K562 (cell line): Measurements from ENCODE around the gene KLHL22. TPM values are rescaled to one million over a fixed set of nuclear protein-coding genes. Genes with fewer than 3 reads are reported as not detected.

Experiments
- ASH1L ChIP-seq: fragments of 450-650 bp; IDR thresholded peaks from 2 replicates; pipeline ENCODE4 v1.6.1; 2018; ENCODE audit warnings: borderline replicate concordance, mild to moderate bottlenecking, low read depth; ENCODE audit not compliant: partially characterized antibody
- CAMTA2 ChIP-seq: fragments of 250-450 bp; sonication (Bioruptor Pico); conservative IDR thresholded peaks from 2 replicates; pipeline ENCODE4 v1.5.1; 2022
- CBX3 ChIP-seq, 2 experiments: IDR thresholded peaks; 1 replicate in 1 of 2; 2 replicates in 1 of 2; pipeline ENCODE4 v1.6.1; 2012; ENCODE audit warnings: inconsistent platforms in 2 of 2, low read length in 2 of 2, borderline replicate concordance in 1 of 2, control low read depth in 1 of 2
- DPF2 ChIP-seq: fragments of 450-650 bp; IDR thresholded peaks from 2 replicates; pipeline ENCODE4 v1.6.1; 2016
- ELF1 ChIP-seq: fragments of 200-800 bp; sonication (Bioruptor generic); IDR thresholded peaks from 2 replicates; pipeline ENCODE4 v1.6.1; 2016; ENCODE audit warnings: missing genetic modification characterization, missing compliant biosample characterization
- FIP1L1 ChIP-seq: fragments of 200-400 bp; formaldehyde crosslinking; IDR thresholded peaks from 2 replicates; pipeline ENCODE4 v1.6.1; 2018; ENCODE audit warnings: mild to moderate bottlenecking, low read depth, low read length; ENCODE audit not compliant: poor library complexity, severe bottlenecking
- FOXK1 ChIP-seq: sonication (generic); formaldehyde crosslinking; IDR thresholded peaks from 2 replicates; pipeline ENCODE4 v1.8.0; 2022; ENCODE audit warnings: missing genetic modification reagents, mild to moderate bottlenecking, borderline replicate concordance
- HDAC1 ChIP-seq, 2 experiments: fragments of 450-650 bp; IDR thresholded peaks; 2 replicates each; pipeline ENCODE4 v1.6.1; 2016 to 2017; ENCODE audit warnings: inconsistent platforms in 1 of 2, mild to moderate bottlenecking in 1 of 2, moderate library complexity in 1 of 2
- IFI16 ChIP-seq: fragments of 250-450 bp; sonication (Bioruptor Pico); IDR thresholded peaks from 2 replicates; pipeline ENCODE4 v2.1.2; 2022; ENCODE audit warnings: mild to moderate bottlenecking, inconsistent platforms
- MXI1 ChIP-seq: IDR thresholded peaks from 2 replicates; pipeline ENCODE4 v1.6.1; 2011; ENCODE audit warnings: low read depth, mild to moderate bottlenecking, improper control_type of control experiment, low read length
- SMAD1 ChIP-seq: fragments of 150-350 bp; IDR thresholded peaks from 2 replicates; pipeline ENCODE4 v1.6.1; 2014; ENCODE audit warnings: low read length, low read depth; ENCODE audit not compliant: partially characterized antibody
- SRSF7 ChIP-seq: fragments of 200-400 bp; formaldehyde crosslinking; optimal IDR thresholded peaks from 2 replicates; pipeline ENCODE3; 2017; ENCODE audit warnings: mild to moderate bottlenecking, low read depth, low read length
- ZFP30 ChIP-seq: fragments of 250-450 bp; sonication (Bioruptor Pico); IDR thresholded peaks from 2 replicates; pipeline ENCODE4 v1.8.0; 2022; ENCODE audit warnings: moderate library complexity, mild to moderate bottlenecking, inconsistent platforms, borderline replicate concordance
- ZZZ3 ChIP-seq: fragments of 450-650 bp; IDR thresholded peaks from 2 replicates; pipeline ENCODE4 v1.6.1; 2016; ENCODE audit warnings: antibody characterized with exemption, mild to moderate bottlenecking, moderate library complexity
- polyA plus RNA-seq, 8 experiments: library from polyadenylated mRNA; depleted of rRNA in 4 of 8; stranded (reverse) in 5 of 8; unstranded in 3 of 8; fragments of >200 nt; fragmentation: Nextera tagmentation in 2 of 8; fragmentation: Illumina TruSeq in 1 of 8; extraction: Ambion mirVana in 2 of 8; extraction: Trizol in 1 of 8; gene quantifications; 2 replicates each; pipeline versions ENCODE4 v1.2.1 to v1.2.3, GENCODE V29; 2011 to 2014; ENCODE audit warnings: inconsistent platforms in 1 of 8, missing spikeins in 1 of 8
- total RNA-seq, 7 experiments: library from RNA; depleted of rRNA in 6 of 7; stranded (reverse); fragments of >200 nt in 6 of 7; fragmentation: Illumina TruSeq in 2 of 7; extraction: Trizol in 2 of 7; gene quantifications; 2 replicates each; pipeline versions ENCODE4 v1.2.1 to v1.2.3, GENCODE V29; 2011 to 2021; ENCODE audit warnings: low replicate concordance in 1 of 7
- TF ChIP-seq, protein P1 (sequence below): sonication (generic); formaldehyde crosslinking; IDR thresholded peaks from 2 replicates; pipeline ENCODE4 v1.8.0; 2023; ENCODE audit warnings: missing genetic modification reagents, mild to moderate bottlenecking, borderline replicate concordance
- TF ChIP-seq, protein P2 (sequence below): fragments of 250-450 bp; sonication (Bioruptor Pico); IDR thresholded peaks from 2 replicates; pipeline ENCODE4 v1.8.0; 2021; ENCODE audit warnings: moderate library complexity, mild to moderate bottlenecking, inconsistent platforms
- TF ChIP-seq, protein P3 (sequence below): fragments of 450-650 bp; IDR thresholded peaks from 2 replicates; pipeline ENCODE4 v1.6.1; 2016; ENCODE audit warnings: antibody characterized with exemption
- TF ChIP-seq, protein P4 (sequence below), 2 experiments: fragments of 450-650 bp; conservative IDR thresholded peaks; 2 replicates each; pipeline ENCODE4 v1.6.1; 2017; ENCODE audit warnings: mild to moderate bottlenecking in 2 of 2, moderate library complexity in 2 of 2

KLHL22 gene
- total and polyA plus RNA-seq, 9 of the 15 experiments (the other 6 are each of a cell fraction or from before 2014, with no cell fraction given): 1.3 to 25.6 (median 15.2) TPM

DNA sequence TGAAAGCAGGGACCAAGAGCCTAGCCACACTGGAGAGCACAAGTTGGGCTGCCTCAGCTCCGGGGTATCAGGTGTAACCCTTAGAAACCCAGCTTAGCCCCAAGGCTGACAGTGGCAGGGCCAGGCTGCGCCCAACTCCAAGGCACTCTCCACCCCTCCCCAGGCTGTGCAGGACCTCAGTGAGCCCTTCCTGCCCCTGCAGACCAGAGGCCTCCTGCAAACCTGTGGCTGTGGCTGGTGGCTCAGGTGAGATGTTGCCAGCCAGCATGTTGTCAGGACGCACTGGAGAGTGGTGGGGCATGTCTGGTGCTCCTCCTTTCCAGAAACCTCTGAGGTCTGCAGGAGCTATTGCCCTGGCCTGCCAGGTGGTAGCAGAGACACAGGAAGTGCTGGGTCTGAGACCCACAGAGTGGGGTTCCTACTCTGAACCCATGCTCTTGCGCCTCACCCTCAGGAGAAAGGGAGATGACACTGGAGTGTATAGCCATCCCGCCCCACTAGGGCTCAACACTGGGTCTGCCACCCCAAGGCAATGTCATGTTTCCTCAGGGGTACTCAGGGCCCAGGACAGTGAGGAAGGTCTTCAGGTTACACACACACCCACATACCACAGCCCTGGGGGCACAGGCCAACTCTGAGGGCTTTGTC is 55.5 kb downstream of the KLHL22 start (continued):
- TF ChIP-seq, protein P1, sequence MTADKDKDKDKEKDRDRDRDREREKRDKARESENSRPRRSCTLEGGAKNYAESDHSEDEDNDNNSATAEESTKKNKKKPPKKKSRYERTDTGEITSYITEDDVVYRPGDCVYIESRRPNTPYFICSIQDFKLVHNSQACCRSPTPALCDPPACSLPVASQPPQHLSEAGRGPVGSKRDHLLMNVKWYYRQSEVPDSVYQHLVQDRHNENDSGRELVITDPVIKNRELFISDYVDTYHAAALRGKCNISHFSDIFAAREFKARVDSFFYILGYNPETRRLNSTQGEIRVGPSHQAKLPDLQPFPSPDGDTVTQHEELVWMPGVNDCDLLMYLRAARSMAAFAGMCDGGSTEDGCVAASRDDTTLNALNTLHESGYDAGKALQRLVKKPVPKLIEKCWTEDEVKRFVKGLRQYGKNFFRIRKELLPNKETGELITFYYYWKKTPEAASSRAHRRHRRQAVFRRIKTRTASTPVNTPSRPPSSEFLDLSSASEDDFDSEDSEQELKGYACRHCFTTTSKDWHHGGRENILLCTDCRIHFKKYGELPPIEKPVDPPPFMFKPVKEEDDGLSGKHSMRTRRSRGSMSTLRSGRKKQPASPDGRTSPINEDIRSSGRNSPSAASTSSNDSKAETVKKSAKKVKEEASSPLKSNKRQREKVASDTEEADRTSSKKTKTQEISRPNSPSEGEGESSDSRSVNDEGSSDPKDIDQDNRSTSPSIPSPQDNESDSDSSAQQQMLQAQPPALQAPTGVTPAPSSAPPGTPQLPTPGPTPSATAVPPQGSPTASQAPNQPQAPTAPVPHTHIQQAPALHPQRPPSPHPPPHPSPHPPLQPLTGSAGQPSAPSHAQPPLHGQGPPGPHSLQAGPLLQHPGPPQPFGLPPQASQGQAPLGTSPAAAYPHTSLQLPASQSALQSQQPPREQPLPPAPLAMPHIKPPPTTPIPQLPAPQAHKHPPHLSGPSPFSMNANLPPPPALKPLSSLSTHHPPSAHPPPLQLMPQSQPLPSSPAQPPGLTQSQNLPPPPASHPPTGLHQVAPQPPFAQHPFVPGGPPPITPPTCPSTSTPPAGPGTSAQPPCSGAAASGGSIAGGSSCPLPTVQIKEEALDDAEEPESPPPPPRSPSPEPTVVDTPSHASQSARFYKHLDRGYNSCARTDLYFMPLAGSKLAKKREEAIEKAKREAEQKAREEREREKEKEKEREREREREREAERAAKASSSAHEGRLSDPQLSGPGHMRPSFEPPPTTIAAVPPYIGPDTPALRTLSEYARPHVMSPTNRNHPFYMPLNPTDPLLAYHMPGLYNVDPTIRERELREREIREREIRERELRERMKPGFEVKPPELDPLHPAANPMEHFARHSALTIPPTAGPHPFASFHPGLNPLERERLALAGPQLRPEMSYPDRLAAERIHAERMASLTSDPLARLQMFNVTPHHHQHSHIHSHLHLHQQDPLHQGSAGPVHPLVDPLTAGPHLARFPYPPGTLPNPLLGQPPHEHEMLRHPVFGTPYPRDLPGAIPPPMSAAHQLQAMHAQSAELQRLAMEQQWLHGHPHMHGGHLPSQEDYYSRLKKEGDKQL (CRISPR knock-in tag): no peak
- TF ChIP-seq HDAC1 (IDR thresholded peaks at IDR 0.05): no peak
- no peak for TF ChIP-seq SRSF7
- no peak for TF ChIP-seq ASH1L
- TF ChIP-seq CBX3 (IDR thresholded peaks at IDR 0.05; ENCODE audit: borderline replicate concordance in 1 of 2, low read length in 2 of 2): no peak
- TF ChIP-seq MXI1: no peak
- no peak for TF ChIP-seq CAMTA2 (CRISPR knock-in tag)
- TF ChIP-seq SMAD1: no peak
- peak; percentile 71; the same call in 1 of the 2 replicates for TF ChIP-seq ZFP30 (CRISPR knock-in tag)
- TF ChIP-seq, protein P2, sequence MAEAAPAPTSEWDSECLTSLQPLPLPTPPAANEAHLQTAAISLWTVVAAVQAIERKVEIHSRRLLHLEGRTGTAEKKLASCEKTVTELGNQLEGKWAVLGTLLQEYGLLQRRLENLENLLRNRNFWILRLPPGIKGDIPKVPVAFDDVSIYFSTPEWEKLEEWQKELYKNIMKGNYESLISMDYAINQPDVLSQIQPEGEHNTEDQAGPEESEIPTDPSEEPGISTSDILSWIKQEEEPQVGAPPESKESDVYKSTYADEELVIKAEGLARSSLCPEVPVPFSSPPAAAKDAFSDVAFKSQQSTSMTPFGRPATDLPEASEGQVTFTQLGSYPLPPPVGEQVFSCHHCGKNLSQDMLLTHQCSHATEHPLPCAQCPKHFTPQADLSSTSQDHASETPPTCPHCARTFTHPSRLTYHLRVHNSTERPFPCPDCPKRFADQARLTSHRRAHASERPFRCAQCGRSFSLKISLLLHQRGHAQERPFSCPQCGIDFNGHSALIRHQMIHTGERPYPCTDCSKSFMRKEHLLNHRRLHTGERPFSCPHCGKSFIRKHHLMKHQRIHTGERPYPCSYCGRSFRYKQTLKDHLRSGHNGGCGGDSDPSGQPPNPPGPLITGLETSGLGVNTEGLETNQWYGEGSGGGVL: no peak
- no peak for TF ChIP-seq ZZZ3
- no peak for TF ChIP-seq IFI16 (CRISPR knock-in tag)
- TF ChIP-seq FOXK1: no peak
- TF ChIP-seq, protein P3, sequence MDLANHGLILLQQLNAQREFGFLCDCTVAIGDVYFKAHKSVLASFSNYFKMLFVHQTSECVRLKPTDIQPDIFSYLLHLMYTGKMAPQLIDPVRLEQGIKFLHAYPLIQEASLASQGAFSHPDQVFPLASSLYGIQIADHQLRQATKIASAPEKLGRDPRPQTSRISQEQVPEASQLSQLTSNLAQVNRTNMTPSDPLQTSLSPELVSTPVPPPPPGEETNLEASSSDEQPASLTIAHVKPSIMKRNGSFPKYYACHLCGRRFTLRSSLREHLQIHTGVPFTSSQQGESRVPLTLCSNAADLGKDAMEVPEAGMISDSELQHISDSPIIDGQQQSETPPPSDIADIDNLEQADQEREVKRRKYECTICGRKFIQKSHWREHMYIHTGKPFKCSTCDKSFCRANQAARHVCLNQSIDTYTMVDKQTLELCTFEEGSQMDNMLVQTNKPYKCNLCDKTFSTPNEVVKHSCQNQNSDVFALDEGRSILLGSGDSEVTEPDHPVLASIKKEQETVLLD: no peak
- TF ChIP-seq DPF2: no peak
- no peak for TF ChIP-seq ELF1 (tag)
- TF ChIP-seq, protein P4, sequence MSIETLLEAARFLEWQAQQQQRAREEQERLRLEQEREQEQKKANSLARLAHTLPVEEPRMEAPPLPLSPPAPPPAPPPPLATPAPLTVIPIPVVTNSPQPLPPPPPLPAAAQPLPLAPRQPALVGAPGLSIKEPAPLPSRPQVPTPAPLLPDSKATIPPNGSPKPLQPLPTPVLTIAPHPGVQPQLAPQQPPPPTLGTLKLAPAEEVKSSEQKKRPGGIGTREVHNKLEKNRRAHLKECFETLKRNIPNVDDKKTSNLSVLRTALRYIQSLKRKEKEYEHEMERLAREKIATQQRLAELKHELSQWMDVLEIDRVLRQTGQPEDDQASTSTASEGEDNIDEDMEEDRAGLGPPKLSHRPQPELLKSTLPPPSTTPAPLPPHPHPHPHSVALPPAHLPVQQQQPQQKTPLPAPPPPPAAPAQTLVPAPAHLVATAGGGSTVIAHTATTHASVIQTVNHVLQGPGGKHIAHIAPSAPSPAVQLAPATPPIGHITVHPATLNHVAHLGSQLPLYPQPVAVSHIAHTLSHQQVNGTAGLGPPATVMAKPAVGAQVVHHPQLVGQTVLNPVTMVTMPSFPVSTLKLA (conservative IDR thresholded peaks at IDR 0.05): no peak
- TF ChIP-seq FIP1L1: no peak
